Astrocyte of the hippocampus (primary cell): ENCODE measurements around the gene FAM107B.

Source experiments
- DNase-seq: peaks from one replicate; pipeline ENCODE4 v3.0.0; 2011; ENCODE audit warnings: low read depth, low spot score

The FAM107B gene

GRCh38 chr10:14580671-14581332 is 193.9 kb downstream of the FAM107B start:
- no peak for DNase-seq

- no peak for DNase-seq
Measured at GRCh38 chr10:14579405-14579804, 195.3 kb downstream of the FAM107B start.

GRCh38 chr10:14578060-14578952 is 196.4 kb downstream of the FAM107B start:
- DNase-seq, result peak; percentile 58

DNA sequence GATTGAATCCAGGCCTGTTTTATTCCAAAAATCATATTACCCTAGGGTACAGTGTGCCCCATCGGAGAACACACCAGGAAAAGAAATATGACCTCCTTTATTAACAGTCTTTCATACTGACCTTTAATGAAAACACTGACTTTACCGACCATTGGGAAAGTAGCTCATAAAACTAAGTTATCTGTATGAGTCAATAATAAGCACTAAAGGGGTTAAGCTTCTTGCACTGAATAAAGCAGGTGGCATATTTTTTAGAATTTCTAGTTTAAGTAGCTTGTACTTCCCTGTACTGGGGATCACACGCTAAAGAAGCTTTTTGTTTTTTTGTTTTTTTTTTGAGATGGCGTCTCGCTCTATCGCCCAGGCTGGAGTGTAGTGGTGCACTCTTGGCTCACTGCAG is 199.8 kb downstream of the FAM107B start:
- DNase-seq, result no peak

GRCh38 chr10:14574291-14574690 is 200.4 kb downstream of the FAM107B start:
- no peak for DNase-seq

- DNase-seq, result peak; percentile 41
Measured at GRCh38 chr10:14573666-14574261, 200.9 kb downstream of the FAM107B start.

GRCh38 chr10:14572811-14573210 is 201.9 kb downstream of the FAM107B start:
- no peak for DNase-seq

GRCh38 chr10:14571866-14572507 is 202.7 kb downstream of the FAM107B start:
- peak; percentile 80 for DNase-seq

- DNase-seq, result no peak
Measured at GRCh38 chr10:14570800-14571199, 203.9 kb downstream of the FAM107B start.

DNA sequence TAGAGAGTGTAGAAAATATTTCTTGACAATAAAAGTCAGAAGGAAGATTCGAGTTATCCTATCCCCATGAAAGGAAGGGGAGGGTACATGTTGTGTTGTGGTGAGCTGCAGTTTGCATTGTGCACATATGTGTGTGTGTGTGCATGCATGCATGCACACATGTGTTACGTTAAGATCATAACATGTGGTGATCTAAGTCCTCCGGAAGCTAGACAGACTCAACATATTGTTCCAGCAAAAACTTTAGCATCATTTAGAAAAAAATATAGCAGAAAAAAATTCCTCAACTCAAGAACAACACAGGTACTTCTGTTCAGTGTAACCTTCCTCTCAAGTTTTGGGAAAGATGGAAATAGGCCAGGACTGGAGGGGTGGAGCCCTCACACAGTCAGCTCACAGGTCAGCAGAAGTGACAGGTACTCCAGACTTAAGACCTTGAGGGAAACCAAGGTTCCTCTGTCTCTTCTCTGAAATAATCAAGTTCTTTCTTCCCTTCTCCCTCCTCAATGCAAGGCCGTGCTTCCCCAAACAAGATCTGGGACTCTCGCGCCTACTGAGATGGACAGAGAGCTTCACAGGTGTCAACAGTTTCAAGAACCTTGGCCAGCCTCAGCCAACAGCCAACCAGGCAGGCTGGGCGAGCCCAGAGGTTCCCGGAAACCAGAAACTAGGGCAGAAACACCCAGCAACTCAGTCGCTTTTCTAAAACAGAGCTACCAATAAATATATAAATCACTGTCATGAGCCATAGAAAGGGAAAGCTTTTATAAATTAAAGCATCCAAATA is 205.2 kb downstream of the FAM107B start:
- no peak for DNase-seq

GRCh38 chr10:14567421-14567820 is 207.3 kb downstream of the FAM107B start:
- DNase-seq, result no peak

- DNase-seq, result no peak
Measured at GRCh38 chr10:14566498-14566897, 208.2 kb downstream of the FAM107B start.

GRCh38 chr10:14565199-14565598 is 209.5 kb downstream of the FAM107B start:
- no peak for DNase-seq

- no peak for DNase-seq
Measured at GRCh38 chr10:14564268-14564744, 210.4 kb downstream of the FAM107B start.

DNA sequence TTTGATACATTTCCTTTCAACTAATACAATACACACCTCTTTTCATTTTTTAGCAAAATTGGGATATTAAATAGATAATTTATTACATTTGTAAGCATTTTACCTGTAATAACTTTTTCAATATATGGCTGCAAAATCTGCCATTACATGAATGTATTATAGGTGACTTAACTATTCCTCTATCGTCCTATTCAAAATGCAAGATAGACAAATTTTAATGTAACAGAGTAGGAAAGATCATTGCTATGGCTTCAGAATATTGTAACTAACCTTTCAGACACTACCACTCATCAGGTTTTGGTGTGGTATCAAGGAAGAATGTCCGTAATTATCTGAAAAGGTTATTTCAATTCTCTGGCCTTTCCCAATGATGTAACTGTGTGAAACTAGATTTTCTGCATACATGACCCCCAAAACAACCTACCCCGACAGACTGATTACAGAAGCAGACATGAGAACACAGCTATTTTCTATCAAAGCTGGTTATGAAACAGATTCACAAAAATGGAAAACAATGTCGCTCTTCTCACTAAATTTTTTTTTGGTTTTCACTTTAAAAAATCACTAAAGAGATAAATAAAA is 211.2 kb downstream of the FAM107B start:
- DNase-seq, result no peak

- no peak for DNase-seq
Measured at GRCh38 chr10:14563076-14563336, 211.7 kb downstream of the FAM107B start.

- no peak for DNase-seq
Measured at GRCh38 chr10:14562218-14563075, 212.2 kb downstream of the FAM107B start.

DNA sequence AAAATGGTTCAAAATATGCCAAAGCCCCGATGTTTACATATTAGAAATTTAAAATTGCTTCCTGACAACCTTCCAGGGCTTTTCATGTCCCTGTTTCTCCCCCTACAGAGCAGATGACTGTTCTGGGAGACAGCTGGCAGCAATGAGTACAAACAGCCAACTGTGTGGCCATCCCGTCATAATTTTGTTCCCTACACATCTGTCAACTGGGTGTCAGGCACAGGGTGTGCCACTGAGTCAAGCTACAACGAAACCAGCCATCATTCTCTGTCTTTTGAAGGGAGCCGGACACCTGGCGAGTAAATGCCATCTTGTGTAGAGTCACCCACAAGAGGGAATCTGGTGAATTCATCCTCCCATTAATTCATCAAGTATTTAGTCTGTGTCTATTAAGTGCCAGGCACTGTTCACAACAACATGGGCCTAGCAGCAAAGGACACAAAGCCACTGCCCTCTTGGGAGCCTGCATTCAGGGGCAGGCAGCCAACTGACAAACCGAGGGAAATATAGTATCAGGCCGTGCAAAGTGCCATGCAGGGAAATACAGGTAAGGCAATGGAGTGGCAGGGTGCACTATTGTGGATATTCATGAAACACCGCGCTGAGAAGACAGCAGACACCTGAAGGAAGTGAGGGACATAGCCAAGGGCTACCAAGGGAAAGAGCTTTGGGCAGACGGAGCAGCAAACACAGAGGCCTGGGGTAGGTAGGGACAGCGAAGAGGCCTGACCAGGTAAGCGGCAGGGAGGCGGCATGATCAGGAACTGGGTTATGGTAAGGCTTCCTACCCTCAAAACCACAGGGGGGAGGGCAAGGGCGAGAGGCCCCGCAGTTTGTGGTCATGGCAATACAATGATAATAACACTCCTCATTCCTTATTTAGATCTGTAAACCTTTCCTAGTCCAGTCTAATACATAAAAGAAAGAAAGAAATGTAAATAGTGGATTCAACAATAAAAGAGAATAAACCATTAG is 213.6 kb downstream of the FAM107B start:
- no peak for DNase-seq

DNA sequence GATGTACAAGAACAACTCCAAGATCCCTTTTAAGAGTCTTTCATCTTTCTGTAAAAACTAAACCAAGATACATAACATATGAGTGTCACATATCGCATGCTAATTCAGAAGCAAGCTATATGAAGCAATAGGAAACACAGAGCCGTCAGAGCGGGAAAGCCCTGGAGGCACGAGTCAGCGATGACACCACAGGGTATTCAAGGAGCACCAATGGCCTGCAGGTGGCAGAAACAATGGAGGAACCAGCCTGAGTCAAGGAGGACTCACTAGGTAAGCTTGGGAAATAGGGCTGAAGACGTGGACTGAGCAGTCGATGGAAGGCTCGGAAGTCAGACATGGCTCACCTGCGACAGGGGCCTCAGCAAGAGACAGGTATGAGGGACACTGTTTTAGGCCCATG is 214.4 kb downstream of the FAM107B start:
- DNase-seq, result no peak
